ENCODE results near the gene CRACR2A.
A peak's percentile ranks its signal among the peaks of the same experiment; 100 is the strongest.

Gene CRACR2A

DNA sequence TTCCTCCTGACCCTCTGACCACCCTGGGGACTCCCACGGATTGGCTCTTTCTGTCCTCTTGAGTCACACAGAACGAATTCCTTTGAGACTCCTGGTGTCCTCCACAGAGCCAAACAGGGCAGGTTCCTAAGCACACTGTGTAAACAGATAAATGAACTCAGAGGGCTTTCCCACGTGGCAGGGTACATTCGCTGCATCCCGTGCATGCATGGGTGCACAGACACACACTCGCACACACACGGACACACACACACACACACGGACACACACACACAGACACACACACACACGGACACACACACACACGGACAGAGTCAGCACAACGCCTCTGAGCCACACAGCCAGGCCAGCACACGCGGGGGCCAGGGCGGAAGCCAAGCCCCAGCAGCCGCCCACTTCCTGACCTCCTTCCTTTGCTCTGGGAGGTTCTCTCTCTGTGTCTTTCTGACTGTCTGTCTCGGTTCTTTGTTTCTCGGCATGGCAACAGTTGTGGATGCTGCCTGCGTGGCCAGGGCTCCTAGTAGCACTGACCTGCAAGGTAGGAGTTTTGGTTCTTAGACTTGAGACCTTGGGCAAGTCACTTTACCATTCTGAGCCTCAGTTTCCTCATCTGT lies 706 bp downstream of the CRACR2A start:
- no peak for DNase-seq

DNA sequence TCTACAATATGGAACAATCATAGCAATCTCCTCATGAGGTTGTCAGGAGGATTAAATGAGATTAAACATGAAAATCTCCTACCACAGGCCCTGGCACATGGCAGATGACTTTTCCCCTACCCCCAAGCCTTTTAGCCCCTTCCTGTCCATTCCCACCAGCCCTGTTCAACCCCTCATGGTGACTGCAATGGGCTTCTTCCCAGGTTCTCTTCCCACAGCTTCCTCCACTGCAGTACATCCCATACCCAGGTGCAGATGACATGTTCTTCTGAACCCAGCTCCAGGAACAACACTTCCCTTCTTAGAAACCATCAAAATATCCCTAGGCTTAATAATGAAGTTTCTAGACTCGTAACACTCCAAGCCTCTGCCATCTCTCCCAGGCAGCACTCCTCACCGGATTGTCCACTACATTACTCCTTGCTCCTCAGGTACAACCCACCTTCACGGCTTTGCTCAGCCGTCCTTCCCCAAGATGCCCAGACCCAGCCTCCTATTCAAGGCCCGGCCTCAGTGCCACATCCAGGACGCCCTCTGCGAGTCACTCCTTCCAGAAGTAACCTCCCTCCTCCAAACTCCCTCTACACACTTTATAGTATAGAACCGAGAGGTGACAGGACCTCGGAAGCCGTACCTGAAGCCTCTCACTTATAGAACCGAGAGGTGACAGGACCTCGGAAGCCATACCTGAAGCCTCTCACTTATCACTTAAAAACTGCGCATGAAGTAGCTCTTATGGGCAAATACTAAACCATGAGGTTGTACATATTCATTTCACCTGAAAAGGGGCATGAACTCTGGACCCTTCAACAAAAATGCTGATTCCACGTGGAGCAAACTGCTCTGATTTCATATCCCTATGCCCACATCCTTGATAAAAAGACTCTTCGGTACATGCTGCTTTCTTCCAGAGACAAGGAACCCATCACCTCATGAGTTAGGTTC lies 1.5 kb downstream of the CRACR2A start:
- DNase-seq, result peak; percentile 68

DNA sequence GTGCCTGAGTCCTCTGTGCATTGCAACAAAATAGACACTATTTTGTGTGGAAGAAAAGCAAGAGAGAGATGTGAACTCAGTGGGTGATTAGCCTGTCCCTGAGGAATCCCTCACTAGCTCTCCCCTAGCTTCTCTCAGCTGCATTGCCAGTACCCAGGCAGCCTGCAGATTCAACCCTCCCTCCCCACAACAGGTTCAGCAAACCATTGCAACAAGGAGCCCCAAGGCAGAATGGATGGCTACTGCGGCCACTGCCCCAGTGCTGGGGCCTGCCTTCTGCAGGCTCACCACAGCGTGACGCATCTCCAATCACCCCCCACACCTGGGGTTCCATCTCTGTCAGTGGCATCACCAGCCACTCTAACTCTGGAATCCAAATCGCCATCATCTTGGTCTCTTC lies 2.3 kb downstream of the CRACR2A start:
- DNase-seq, result no peak

DNA sequence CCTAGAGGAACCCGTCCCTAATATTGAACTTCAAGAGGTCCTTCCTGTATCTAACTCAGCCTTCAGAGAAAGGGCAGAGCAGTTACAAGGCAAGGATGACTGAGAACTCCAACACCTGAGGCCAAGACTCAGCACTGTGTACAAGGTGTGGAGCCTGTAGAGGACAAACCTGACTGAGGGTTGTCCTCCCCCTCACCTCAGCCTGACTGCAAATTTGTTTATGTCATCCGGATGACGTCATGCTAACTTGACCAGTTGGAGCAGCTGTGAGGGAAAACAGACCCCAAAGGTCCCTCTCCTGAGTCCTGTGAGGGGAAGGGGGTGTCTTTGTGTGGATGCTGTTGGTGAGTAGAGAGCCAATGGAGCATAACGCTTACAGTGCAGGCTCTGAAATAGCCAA lies 4.3 kb downstream of the CRACR2A start:
- DNase-seq, result no peak

GRCh38 chr12:3747976-3748619 lies 4.8 kb downstream of the CRACR2A start:
- DNase-seq, result no peak

DNA sequence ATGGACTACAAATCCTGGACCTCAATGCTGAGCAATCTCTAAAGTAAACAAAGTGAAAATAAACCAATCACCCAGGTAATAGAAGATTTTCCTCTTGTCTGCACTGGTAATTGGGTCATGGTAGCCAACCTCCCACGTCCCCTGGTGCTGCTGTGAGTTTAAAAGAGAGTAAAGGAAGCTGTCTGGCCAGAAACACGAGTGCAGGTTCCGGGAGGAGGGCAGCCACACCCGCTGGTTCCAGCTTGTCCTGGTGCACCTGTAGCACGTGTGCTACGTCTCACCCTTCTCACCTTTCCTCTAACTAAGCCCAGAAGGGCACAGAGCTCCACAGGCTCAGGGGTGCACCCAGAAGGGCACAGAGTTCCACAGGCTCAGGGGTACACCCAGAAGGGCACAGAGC lies 5.4 kb downstream of the CRACR2A start:
- no peak for DNase-seq

GRCh38 chr12:3746758-3747157 lies 6.2 kb downstream of the CRACR2A start:
- no peak for DNase-seq

DNA sequence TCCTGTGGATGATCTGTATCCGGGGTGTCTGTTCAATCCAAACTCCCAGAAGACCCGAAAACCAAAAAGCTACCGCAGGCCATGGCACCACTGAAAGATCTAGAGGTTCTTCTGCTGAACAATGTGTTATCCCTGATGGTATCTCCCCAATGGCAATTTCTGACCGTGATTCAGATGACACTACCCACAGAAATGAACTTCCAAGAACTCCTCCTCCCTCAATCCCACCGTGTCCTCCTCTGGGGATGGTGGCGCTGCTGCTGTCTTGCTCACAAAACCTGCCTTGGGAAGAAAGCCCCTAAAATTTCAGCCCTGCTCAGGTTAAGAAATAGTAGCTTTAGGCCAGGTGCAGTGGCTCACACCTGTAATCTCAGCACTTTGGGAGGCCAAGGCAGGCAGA lies 7.8 kb downstream of the CRACR2A start:
- no peak for DNase-seq

DNA sequence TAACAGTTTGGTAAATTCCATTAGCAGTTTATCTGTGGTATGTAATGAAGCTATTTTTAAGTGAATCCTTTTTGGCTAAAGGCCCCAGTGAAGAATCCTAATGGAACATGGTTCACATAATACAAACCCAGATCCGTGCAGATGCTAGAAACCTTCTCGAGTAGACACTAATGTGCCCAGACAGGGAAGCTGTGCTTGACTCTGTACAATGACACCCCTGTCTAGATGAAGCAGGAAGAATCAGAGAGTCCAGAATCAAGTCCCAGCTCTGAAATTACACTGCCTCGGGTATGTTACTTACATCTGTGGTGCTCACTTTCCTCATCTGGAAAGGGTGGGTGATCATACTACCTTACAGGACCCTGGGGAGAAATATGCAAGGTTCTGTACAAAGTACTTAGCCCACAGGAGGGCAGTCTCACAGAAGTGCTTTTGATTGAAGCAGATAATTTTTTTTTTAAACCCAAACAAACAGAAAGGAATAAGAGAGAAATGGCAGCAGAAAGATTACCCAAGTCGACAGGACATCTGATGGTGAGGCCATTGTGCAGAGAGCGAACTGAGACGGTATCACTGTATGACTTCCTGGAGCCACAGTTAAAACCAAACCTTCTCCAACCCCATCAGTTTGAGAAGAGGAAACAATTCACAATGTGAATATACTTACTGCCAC lies 8.5 kb downstream of the CRACR2A start:
- DNase-seq, result no peak

DNA sequence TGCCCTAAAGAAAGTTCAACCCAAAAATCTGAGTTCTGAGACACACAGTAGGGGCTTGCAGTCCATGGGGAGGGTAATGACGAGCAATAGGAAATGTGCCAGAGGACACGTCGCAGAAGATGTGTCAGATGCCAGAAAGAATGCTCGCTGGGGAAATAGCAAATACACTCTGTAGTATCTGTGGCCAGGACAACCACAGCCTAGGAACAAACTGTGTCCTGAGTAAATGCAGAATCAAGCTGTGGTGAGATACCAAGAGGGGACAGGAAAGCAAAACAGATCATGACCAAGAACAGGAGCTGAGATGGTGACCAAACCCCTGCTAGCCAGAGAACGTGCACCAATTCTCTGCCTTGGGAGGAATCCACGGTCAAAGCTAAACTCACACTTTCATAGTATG lies 9.1 kb downstream of the CRACR2A start:
- DNase-seq, result no peak

DNA sequence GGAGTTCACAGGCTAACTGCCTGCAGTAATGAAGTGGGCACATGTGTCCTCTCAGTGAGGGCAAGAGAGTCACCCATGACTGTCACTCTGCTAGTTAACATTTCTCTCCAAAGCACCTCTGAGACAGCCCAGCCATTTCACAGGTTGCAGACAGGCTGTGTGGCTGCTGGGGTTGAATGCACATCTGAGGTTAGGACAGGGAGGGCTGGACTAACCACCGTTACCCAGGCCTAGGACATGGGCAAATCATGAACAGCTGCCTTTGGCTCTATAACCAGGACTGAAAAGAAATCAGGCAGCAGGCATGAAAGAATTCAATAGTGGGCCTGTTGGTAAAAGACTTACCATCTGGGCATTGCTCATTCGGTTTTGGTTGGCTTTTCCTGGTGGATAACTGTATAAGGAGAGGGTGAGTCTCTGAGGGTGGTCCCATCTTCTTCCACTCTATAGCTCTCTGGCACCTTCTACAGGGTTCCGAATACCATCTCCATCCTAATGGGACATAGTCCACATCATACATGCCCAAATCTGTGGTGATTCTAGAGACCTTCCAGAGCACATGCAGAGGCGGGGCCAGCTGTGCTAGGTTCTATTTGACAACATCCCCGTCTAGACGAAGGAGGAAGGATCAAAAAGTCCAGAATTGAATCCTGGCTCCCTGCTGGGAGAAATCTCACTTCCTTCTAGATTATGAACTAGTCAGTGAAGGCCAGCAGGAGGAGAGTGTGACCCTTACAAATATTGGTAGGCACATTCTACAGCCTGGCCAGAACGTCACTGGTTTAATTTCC lies 10.8 kb downstream of the CRACR2A start:
- no peak for DNase-seq

GRCh38 chr12:3740480-3741231 lies 12.3 kb downstream of the CRACR2A start:
- no peak for DNase-seq

- DNase-seq, result no peak
Observed at GRCh38 chr12:3735432-3735831, 17.5 kb downstream of the CRACR2A start.

DNA sequence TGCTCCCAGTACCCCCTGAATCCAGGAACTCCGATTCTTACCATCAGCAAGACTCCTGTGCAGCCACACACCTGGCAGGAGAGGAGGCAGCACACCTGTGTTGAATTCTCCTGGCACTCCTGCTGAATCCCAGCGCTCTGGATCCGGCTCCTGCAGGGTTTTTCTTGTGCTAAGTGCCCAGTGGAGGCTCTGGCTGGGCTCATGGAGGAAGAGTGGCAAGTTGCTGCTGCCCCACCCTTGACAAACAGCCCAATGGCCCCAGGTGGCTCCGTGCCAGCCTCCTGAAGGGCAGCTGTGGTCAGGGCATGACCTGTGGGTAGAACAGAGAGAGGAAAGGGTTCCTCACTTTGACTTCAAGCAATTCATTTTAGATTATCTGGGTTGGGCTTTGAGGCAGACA lies 20.0 kb downstream of the CRACR2A start:
- no peak for DNase-seq

DNA sequence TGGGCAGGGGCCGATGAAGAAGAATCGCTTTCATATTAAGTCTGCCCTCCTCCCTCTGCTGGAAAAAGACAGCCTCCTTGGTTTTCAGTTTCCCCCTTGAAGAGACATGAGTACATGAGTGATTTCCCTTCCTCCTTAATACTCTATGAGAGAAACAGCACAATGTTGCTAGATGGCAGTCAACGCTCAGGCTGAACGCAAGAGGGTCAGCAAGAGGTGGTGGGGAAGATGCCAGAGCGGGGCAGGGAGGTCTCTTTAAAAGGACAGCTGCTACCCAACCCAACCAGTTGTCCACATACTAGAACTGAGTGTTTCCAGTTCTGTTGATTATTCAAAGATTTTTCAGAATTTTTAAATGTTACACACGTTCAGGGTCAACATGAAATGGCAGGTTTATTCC lies 22.8 kb downstream of the CRACR2A start:
- DNase-seq, result no peak

GRCh38 chr12:3728686-3729085 lies 24.2 kb downstream of the CRACR2A start:
- DNase-seq, result no peak

DNA sequence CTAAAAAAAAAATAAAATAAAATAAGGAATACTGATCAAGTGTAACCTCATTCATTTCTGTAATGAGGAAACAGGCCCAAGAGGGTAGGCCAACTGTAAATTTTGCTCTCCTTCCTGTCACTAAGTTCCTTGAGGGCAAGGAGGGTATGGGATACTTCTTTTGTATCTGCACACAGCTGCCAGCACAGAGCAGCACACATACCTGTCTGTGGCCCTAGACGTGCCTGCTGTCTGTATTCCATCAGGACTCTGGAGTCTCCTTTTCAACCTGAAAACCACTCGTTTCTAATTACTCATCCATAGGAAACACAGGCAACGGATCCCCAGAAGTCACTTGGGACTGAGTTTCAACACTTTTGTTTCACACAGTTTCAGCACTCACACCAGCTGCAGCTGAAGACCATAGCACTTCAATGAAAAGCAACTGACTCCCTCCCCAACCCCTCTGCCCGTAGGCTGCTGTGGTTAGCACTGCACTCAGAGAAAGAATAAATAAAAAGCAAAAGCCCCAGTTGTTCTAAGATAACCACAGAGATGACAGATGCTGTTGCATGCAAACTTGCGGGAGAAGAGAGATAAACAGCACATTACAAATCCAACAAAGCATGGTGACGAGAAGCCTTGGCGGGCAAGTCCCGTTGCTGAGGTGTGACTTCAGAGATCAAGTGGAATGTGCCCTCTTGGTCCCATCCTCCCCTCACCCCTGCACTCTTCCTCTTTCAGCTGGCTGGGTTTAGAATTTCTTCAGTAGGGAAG lies 24.9 kb downstream of the CRACR2A start:
- no peak for DNase-seq

- DNase-seq, result no peak
Observed at GRCh38 chr12:3727354-3727753, 25.6 kb downstream of the CRACR2A start.

- DNase-seq, result no peak
Observed at GRCh38 chr12:3726456-3726855, 26.5 kb downstream of the CRACR2A start.

DNA sequence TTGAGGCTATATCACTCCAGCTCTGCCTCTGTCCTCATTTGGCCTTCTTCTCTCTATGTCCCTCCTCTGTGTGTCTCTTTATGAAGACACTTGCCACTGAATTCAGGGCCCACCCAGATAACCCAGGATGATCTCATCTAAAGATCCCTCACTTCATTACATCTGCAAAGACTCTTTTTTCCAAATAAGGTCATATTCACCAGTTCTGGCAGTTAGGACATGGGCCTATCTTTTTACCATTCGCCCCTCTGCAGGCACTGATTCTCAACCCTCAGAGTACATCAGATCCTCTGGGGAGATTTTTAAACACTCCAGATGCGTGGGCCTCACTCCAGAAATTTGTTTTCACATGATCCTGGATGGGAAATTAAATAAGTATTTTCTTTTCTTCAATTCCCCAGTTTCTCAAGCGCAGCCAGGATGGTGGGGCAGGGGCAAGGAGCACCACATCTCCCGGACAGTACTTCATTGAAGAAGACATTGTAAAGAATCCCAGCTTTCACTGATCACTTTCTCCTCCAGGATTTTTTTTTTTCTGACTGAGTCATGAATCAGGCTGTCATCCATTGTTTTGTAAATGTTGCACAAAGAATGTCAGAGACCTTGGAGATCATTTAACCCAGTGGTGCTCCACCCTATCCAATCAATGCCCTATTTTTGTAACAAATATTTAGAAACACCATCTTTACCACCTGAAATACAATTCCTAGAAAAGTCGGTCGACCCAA lies 27.4 kb downstream of the CRACR2A start:
- no peak for DNase-seq

Measured in activated CD8-positive, alpha-beta memory T cell treated with anti-CD3 and anti-CD28 coated beads for 24 hours (primary cell).